Activated T-helper 17 cell treated with anti-CD3 and anti-CD28 coated beads, Interleukin-2, amount 50 U/mL, for 72 hours (primary cell): ENCODE data around the gene PCDHA2. TPM values are rescaled to one million over a fixed set of nuclear protein-coding genes. Genes with fewer than 3 reads are reported as not detected.
"Not testable (repeated sequence)": the region's sequence is repeated elsewhere in the genome, so short reads cannot be mapped to it uniquely, and the experiment has no call there.

Source experiments
- ATAC-seq: fragments of 150-1000 bp; cut with Tn5 transposase; replicated peaks from 2 replicates; pipeline ENCODE4 v1.10.0; 2021; ENCODE audit warnings: mild to moderate bottlenecking, moderate library complexity
- H3K27ac Mint-ChIP-seq: one replicate; pipeline ENCODE4 v1.8.0; 2022; ENCODE audit warnings: mixed read lengths
- H3K27me3 Mint-ChIP-seq: one replicate; pipeline ENCODE4 v1.8.0; 2022; ENCODE audit warnings: mixed read lengths
- H3K36me3 Mint-ChIP-seq: one replicate; pipeline ENCODE4 v1.8.0; 2022; ENCODE audit warnings: low read depth, mild to moderate bottlenecking, mixed read lengths
- H3K4me1 Mint-ChIP-seq: one replicate; pipeline ENCODE4 v1.8.0; 2022; ENCODE audit warnings: mixed read lengths
- H3K4me3 Mint-ChIP-seq: one replicate; pipeline ENCODE4 v1.8.0; 2022; ENCODE audit warnings: mild to moderate bottlenecking, mixed read lengths
- H3K9me3 Mint-ChIP-seq: one replicate; pipeline ENCODE4 v1.8.0; 2022; ENCODE audit warnings: mixed read lengths
- total RNA-seq, 2 donors: library from RNA; stranded (reverse); gene quantifications; one replicate each; pipeline ENCODE4 v1.2.3, GENCODE V29; 2022

PCDHA2 gene
- total RNA-seq, 2 donors from 2014 or later = not detected

DNA sequence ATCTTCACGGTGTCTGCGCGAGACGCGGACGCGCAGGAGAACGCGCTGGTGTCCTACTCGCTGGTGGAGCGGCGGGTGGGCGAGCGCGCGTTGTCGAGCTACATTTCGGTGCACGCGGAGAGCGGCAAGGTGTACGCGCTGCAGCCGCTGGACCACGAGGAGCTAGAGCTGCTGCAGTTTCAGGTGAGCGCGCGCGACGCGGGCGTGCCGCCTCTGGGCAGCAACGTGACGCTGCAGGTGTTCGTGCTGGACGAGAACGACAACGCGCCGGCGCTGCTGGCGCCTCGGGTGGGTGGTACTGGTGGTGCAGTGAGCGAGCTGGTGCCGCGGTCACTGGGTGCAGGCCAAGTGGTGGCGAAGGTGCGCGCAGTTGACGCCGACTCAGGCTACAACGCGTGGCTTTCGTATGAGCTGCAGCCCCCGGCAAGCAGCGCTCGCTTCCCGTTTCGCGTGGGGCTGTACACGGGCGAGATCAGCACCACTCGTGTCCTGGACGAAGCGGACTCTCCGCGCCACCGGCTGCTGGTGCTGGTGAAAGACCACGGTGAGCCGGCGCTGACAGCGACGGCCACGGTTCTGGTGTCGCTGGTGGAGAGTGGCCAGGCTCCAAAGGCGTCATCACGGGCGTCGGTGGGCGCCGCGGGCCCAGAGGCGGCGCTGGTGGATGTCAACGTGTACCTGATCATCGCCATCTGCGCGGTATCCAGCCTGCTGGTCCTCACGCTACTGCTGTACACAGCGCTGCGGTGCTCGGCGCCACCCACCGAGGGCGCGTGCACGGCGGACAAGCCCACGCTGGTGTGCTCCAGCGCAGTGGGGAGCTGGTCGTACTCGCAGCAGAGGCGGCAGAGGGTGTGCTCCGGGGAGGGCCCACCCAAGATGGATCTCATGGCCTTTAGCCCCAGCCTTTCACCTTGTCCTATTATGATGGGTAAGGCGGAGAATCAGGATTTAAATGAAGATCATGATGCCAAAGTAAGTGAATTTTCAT, 35.2 kb downstream of the PCDHA2 start:
- not testable (repeated sequence) for H3K27ac Mint-ChIP-seq, H3K36me3 Mint-ChIP-seq, H3K4me3 Mint-ChIP-seq, ATAC-seq, H3K4me1 Mint-ChIP-seq
- Mint-ChIP-seq H3K9me3 (peaks cover 12% of the 10 kb centered on the region), H3K27me3 (peaks cover 27% of the 10 kb centered on the region)

DNA sequence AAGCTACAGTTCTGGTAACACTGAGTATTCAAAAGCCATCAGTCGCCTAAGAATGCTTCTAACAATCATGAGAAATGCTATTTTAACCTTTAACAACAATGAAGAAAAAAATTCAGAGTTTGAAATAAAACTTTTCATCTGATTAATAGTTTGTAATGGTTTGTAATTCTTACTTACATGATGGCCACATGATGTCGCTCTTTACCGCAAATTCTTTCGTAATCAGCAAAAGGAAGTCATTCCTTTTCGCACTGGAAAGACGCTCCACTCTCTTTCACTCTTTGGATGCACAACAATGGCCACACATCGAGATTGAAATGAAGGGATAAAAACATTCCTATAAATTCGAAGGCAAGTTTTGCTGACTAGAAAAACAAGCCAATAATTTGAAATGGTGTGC, 39.3 kb downstream of the PCDHA2 start, which contains the start of gene PCDHA7:
TSS of gene PCDHA7 (plus strand) at position 277 of the 400 bp plus-strand sequence. CDS start at position 392, 115 bp downstream.
- Mint-ChIP-seq H3K27me3 (peaks cover 10% of the 10 kb centered on the region), H3K36me3 (no peaks in the 10 kb centered on the region), H3K9me3 (no peaks in the 10 kb centered on the region), H3K4me3 (no peak within 1 kb of the TSS), H3K4me1 (no peaks in the 10 kb centered on the region), H3K27ac (no peak within 1 kb of the TSS)
- no peak for ATAC-seq

DNA sequence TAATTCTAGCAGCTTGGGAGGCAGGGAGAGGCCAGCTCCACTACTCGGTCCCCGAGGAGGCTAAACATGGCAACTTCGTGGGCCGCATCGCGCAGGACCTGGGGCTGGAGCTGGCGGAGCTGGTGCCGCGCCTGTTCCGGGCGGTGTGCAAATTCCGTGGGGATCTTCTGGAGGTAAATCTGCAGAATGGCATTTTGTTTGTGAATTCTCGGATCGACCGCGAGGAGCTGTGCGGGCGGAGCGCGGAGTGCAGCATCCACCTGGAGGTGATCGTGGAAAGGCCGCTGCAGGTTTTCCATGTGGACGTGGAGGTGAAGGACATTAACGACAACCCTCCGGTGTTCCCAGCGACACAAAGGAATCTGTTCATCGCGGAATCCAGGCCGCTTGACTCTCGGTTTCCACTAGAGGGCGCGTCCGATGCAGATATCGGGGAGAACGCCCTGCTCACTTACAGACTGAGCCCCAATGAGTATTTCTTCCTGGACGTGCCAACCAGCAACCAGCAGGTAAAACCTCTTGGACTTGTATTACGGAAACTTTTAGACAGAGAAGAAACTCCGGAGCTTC, 39.9 kb downstream of the PCDHA2 start:
- not testable (repeated sequence) for H3K4me1 Mint-ChIP-seq, H3K9me3 Mint-ChIP-seq, ATAC-seq

DNA sequence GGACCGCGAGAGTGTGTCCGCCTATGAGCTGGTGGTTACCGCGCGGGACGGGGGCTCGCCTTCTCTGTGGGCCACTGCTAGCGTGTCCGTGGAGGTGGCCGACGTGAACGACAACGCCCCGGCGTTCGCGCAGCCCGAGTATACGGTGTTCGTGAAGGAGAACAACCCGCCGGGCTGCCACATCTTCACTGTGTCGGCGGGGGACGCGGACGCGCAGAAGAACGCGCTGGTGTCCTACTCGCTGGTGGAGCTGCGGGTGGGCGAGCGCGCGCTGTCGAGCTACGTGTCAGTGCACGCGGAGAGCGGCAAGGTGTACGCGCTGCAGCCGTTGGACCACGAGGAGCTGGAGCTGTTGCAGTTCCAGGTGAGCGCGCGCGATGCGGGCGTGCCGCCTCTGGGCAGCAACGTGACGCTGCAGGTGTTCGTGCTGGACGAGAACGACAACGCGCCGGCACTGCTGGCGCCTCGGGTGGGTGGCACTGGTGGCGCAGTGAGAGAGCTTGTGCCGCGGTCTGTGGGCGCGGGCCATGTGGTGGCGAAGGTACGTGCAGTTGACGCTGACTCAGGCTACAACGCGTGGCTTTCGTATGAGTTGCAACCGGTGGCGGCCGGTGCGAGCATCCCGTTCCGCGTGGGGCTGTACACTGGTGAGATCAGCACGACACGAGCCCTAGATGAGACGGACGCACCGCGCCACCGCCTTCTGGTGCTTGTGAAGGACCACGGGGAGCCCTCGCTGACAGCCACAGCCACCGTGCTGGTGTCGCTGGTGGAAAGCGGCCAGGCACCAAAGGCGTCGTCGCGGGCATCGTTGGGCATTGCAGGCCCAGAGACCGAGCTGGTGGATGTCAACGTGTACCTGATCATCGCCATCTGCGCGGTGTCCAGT, 41.2 kb downstream of the PCDHA2 start:
- Mint-ChIP-seq H3K27ac (no peak overlapping the region), H3K27me3 (peaks cover 19% of the 10 kb centered on the region), H3K9me3 (peaks cover 4% of the 10 kb centered on the region), H3K36me3 (no peaks in the 10 kb centered on the region), H3K4me1 (no peaks in the 10 kb centered on the region), H3K4me3 (no peak overlapping the region)
- ATAC-seq = no peak

More for the DNA sequence above, 39.9 kb downstream of the PCDHA2 start:
- H3K4me3 Mint-ChIP-seq, H3K27ac Mint-ChIP-seq, H3K36me3 Mint-ChIP-seq: not testable (repeated sequence)
- H3K27me3 Mint-ChIP-seq = peaks cover 10% of the 10 kb centered on the region

DNA sequence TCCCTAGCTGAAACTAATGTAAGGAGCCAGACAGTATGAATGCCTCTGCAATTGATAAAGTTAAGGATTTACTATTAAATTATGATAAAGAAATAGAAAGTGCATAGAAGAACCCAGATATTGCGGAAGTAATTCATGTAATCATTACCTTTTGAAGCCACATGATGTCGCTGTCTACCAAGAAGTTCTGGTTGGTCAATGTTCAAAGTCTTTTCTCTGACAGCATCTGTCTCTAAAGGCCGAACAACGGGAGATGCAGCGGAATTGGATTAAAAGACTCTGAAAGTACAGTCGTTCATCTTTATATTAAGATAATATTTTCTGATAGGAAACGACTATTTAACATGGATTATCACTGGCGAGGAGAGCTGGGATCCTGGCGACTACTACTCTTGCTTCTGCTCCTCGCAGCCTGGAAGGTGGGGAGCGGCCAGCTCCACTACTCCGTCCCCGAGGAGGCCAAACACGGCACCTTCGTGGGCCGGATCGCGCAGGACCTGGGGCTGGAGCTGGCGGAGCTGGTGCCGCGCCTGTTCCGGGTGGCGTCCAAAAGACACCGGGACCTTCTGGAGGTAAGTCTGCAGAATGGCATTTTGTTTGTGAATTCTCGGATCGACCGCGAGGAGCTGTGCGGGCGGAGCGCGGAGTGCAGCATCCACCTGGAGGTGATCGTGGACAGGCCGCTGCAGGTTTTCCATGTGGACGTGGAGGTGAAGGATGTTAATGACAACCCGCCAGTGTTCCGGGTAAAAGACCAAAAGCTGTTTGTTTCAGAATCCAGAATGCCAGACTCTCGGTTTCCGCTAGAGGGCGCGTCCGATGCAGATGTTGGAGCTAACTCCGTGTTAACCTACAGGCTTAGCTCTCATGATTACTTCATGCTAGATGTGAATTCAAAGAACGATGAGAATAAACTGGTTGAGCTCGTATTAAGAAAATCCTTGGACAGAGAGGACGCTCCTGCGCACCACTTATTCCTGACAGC, 46.6 kb downstream of the PCDHA2 start, which contains the start of gene PCDHA8:
TSS of gene PCDHA8 (plus strand) at position 210 of the 985 bp plus-strand sequence. CDS start at position 345, 135 bp downstream.
- no peak for ATAC-seq
- no peak within 1 kb of the TSS for H3K4me3 Mint-ChIP-seq
- H3K9me3 Mint-ChIP-seq = peaks cover 4% of the 10 kb centered on the region
- H3K4me1 Mint-ChIP-seq = no peaks in the 10 kb centered on the region
- H3K27me3 Mint-ChIP-seq = peaks cover 15% of the 10 kb centered on the region
- no peaks in the 10 kb centered on the region for H3K36me3 Mint-ChIP-seq
- no peak within 1 kb of the TSS for H3K27ac Mint-ChIP-seq

DNA sequence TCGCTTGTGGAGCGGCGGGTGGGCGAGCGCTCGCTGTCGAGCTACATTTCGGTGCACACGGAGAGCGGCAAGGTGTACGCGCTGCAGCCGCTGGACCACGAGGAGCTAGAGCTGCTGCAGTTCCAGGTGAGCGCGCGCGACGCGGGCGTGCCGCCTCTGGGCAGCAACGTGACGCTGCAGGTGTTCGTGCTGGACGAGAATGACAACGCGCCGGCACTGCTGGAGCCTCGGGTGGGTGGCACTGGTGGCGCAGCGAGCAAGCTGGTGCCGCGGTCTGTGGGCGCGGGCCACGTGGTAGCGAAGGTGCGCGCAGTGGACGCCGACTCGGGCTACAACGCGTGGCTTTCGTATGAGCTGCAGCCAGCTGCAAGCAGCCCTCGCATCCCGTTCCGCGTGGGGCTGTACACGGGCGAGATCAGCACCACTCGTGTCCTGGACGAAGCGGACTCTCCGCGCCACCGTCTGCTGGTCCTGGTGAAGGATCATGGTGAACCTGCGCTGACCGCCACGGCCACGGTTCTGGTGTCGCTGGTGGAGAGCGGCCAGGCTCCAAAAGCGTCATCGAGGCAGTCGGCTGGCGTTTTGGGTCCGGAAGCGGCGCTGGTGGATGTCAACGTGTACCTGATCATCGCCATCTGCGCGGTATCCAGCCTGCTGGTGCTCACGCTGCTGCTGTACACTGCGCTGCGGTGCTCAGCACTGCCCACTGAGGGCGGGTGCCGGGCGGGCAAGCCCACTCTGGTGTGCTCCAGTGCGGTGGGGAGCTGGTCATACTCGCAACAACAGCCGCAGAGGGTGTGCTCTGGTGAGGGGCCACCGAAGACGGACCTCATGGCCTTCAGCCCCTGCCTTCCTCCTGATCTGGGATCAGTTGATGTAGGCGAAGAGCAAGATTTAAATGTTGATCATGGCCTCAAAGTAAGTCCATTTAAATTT, 48.4 kb downstream of the PCDHA2 start:
- Mint-ChIP-seq H3K27ac (no peak overlapping the region), H3K4me3 (no peak overlapping the region)
- no peak for ATAC-seq

More for the DNA sequence above, 48.4 kb downstream of the PCDHA2 start:
- Mint-ChIP-seq H3K4me1 (no peaks in the 10 kb centered on the region), H3K9me3 (peaks cover 4% of the 10 kb centered on the region), H3K36me3 (no peaks in the 10 kb centered on the region), H3K27me3 (peaks cover 25% of the 10 kb centered on the region)

Other genes with a start within 250 kb of the PCDHA2 start
- gene EIF4EBP3, start 247.2 kb upstream of the PCDHA2 start, total RNA-seq = 10 to 100 TPM in 1 of 2 donors, 1 to 10 TPM in 1; 8.9 to 11.8 TPM
- gene SRA1, start 237.4 kb upstream of the PCDHA2 start, total RNA-seq = 10 to 100 TPM; 32.3 to 39.1 TPM
- 10 to 100 TPM; 20.5 to 56.6 TPM for gene APBB3, start 230.3 kb upstream of the PCDHA2 start, total RNA-seq
- gene SLC35A4, start 230.0 kb upstream of the PCDHA2 start, total RNA-seq = 10 to 100 TPM; 56.0 to 89.6 TPM
- gene CD14, start 161.7 kb upstream of the PCDHA2 start, total RNA-seq = under 1 TPM; 0.32 to 0.39 TPM
- gene TMCO6, start 155.4 kb upstream of the PCDHA2 start, total RNA-seq = 10 to 100 TPM; 22.9 to 30.6 TPM
- 10 to 100 TPM; 48.1 to 63.9 TPM for gene NDUFA2, start 147.2 kb upstream of the PCDHA2 start, total RNA-seq
- 10 to 100 TPM; 76.9 to 85.8 TPM for gene IK, start 147.0 kb upstream of the PCDHA2 start, total RNA-seq
- gene WDR55, start 129.9 kb upstream of the PCDHA2 start, total RNA-seq = 10 to 100 TPM; 38.8 TPM
- 1 to 10 TPM; 3.0 to 3.4 TPM for gene DND1, start 121.3 kb upstream of the PCDHA2 start, total RNA-seq
- gene HARS1, start 103.5 kb upstream of the PCDHA2 start, total RNA-seq = 100 to 1,000 TPM in 1 of 2 donors, 10 to 100 TPM in 1; 82.2 to 103 TPM
- gene HARS2, start 103.4 kb upstream of the PCDHA2 start, total RNA-seq = 10 to 100 TPM; 24.7 to 30.2 TPM
- 10 to 100 TPM; 47.5 to 58.0 TPM for gene ZMAT2, start 94.4 kb upstream of the PCDHA2 start, total RNA-seq
- not detected for gene PCDHA1, start 8.7 kb upstream of the PCDHA2 start, total RNA-seq
- gene PCDHA3, start 6.2 kb downstream of the PCDHA2 start, total RNA-seq = not detected
- gene PCDHA4, start 12.2 kb downstream of the PCDHA2 start, total RNA-seq = not detected
- gene PCDHA5, start 26.8 kb downstream of the PCDHA2 start, total RNA-seq = not detected
- not detected for gene PCDHA6, start 33.1 kb downstream of the PCDHA2 start, total RNA-seq
- gene PCDHA7, start 39.4 kb downstream of the PCDHA2 start, total RNA-seq = not detected
- not detected for gene PCDHA8, start 46.3 kb downstream of the PCDHA2 start, total RNA-seq
- gene PCDHA9, start 53.5 kb downstream of the PCDHA2 start, total RNA-seq = not detected
- not detected for gene PCDHA10, start 61.0 kb downstream of the PCDHA2 start, total RNA-seq
- not detected for gene PCDHA11, start 74.1 kb downstream of the PCDHA2 start, total RNA-seq
- not detected for gene PCDHA12, start 80.5 kb downstream of the PCDHA2 start, total RNA-seq
- not detected for gene PCDHA13, start 87.3 kb downstream of the PCDHA2 start, total RNA-seq
- gene PCDHAC1, start 131.4 kb downstream of the PCDHA2 start, total RNA-seq = not detected
- gene PCDHAC2, start 171.6 kb downstream of the PCDHA2 start, total RNA-seq = not detected